Left lobe of liver (tissue), 2 donors: Measurements from ENCODE around the gene SNX6. TPM values are rescaled to one million over a fixed set of nuclear protein-coding genes. Genes with fewer than 3 reads are reported as not detected.
"Not testable (repeated sequence)": the region's sequence is repeated elsewhere in the genome, so short reads cannot be mapped to it uniquely, and the experiment has no call there.

Experiments
- ATAC-seq: fragments of 200-7000 bp; cut with Tn5 transposase; one replicate; pipeline ENCODE4 v1.9.1; 2020; ENCODE audit warnings: mild to moderate bottlenecking, moderate library complexity
- DNase-seq: peaks from one replicate; pipeline ENCODE4 v3.0.0-alpha.2; 2020; ENCODE audit warnings: low spot score
- total RNA-seq: library from RNA; stranded (reverse); gene quantifications from one replicate; pipeline ENCODE4 v1.2.1, GENCODE V29; 2021
- donor health status: DM: no; HTN: no; CAD: no; lungs with moderate emphysema.
- donor health status: DM: no; HTN: yes; CAD: no.

Gene SNX6
- total RNA-seq, 1 donor from 2014 or later = 18.8 TPM

GRCh38 chr14:34640826-34641225 is 10.9 kb upstream of the SNX6 start:
- DNase-seq = no peak
- no peak for ATAC-seq

- DNase-seq, ATAC-seq: not testable (repeated sequence)
Measured at GRCh38 chr14:34634360-34634771, 4.4 kb upstream of the SNX6 start.

GRCh38 chr14:34633742-34634141 is 3.8 kb upstream of the SNX6 start:
- DNase-seq (no peak), ATAC-seq (no peak)

GRCh38 chr14:34632411-34632978 is 2.5 kb upstream of the SNX6 start:
- no peak for DNase-seq
- ATAC-seq = no peak

GRCh38 chr14:34629344-34629656 is 648 bp downstream of the SNX6 start:
- DNase-seq (no peak), ATAC-seq (no peak)

- no peak for DNase-seq
Measured at GRCh38 chr14:34628681-34629135, 1.2 kb downstream of the SNX6 start.

GRCh38 chr14:34623506-34623905 is 6.4 kb downstream of the SNX6 start:
- ATAC-seq (no peak), DNase-seq (no peak)

More at GRCh38 chr14:34628681-34629135, 1.2 kb downstream of the SNX6 start:
- ATAC-seq = peak; percentile 11

GRCh38 chr14:34620839-34621238 is 9.1 kb downstream of the SNX6 start:
- no peak for DNase-seq
- no peak for ATAC-seq

- no peak for ATAC-seq
- DNase-seq = no peak
Measured at GRCh38 chr14:34620115-34620514, 9.8 kb downstream of the SNX6 start.

- no peak for ATAC-seq
- DNase-seq = no peak
Measured at GRCh38 chr14:34619471-34619870, 10.5 kb downstream of the SNX6 start.

- ATAC-seq = no peak
- DNase-seq = no peak
Measured at GRCh38 chr14:34616360-34616759, 13.6 kb downstream of the SNX6 start.

GRCh38 chr14:34615507-34615906 is 14.4 kb downstream of the SNX6 start:
- ATAC-seq = no peak
- DNase-seq = no peak

- ATAC-seq (no peak), DNase-seq (no peak)
Measured at GRCh38 chr14:34614638-34615037, 15.3 kb downstream of the SNX6 start.

GRCh38 chr14:34610101-34610500 is 19.8 kb downstream of the SNX6 start:
- no peak for DNase-seq

GRCh38 chr14:34605461-34605860 is 24.5 kb downstream of the SNX6 start:
- DNase-seq (no peak), ATAC-seq (no peak)

More at GRCh38 chr14:34610101-34610500, 19.8 kb downstream of the SNX6 start:
- no peak for ATAC-seq

GRCh38 chr14:34604995-34605394 is 25.0 kb downstream of the SNX6 start:
- DNase-seq = no peak
- no peak for ATAC-seq

GRCh38 chr14:34596891-34597290 is 33.1 kb downstream of the SNX6 start:
- ATAC-seq = no peak
- no peak for DNase-seq

- DNase-seq = no peak
- no peak for ATAC-seq
Measured at GRCh38 chr14:34593740-34594375, 36.1 kb downstream of the SNX6 start.

- DNase-seq (no peak), ATAC-seq (no peak)
Measured at GRCh38 chr14:34592623-34593022, 37.3 kb downstream of the SNX6 start.

- ATAC-seq (no peak), DNase-seq (no peak)
Measured at GRCh38 chr14:34583525-34583924, 46.4 kb downstream of the SNX6 start.

GRCh38 chr14:34582117-34582680 is 47.7 kb downstream of the SNX6 start:
- DNase-seq (no peak), ATAC-seq (no peak)

- ATAC-seq = no peak
Measured at GRCh38 chr14:34580381-34580780, 49.6 kb downstream of the SNX6 start.

GRCh38 chr14:34571771-34572170 is 58.2 kb downstream of the SNX6 start:
- ATAC-seq (no peak), DNase-seq (no peak)

More at GRCh38 chr14:34580381-34580780, 49.6 kb downstream of the SNX6 start:
- DNase-seq = peak; percentile 18
